OCI-LY3 (cell line): ENCODE measurements around the gene ZNF556.
"Not testable (repeated sequence)": the region's sequence is repeated elsewhere in the genome, so short reads cannot be mapped to it uniquely, and the experiment has no call there.

Experiments
- H2AFZ ChIP-seq: fragments of 200-600, 300-600 bp; shearing (Covaris generic); 2 replicates; pipeline ENCODE4 v1.6.0; 2014; ENCODE audit warnings: antibody characterized with exemption, low read depth, low read length
- H3K27ac ChIP-seq: fragments of 200-600, 300-600 bp; sonication (generic); 2 replicates; pipeline ENCODE4 v1.5.1; 2014; ENCODE audit warnings: mild to moderate bottlenecking, low read length, moderate library complexity, mixed read lengths
- H3K27me3 ChIP-seq: fragments of 200-600, 300-600 bp; sonication (generic); 2 replicates; pipeline ENCODE4 v1.6.1; 2014; ENCODE audit warnings: low read depth, low read length, mixed read lengths
- H3K36me3 ChIP-seq: fragments of 200-600, 300-600 bp; sonication (generic); replicated peaks from 2 replicates; pipeline ENCODE3; 2014; ENCODE audit warnings: low read depth, low read length, mixed read lengths
- H3K4me1 ChIP-seq: fragments of 300-600, 200-600 bp; sonication (generic); 2 replicates; pipeline ENCODE4 v1.6.1; 2014; ENCODE audit warnings: low read length, mixed read lengths
- H3K4me2 ChIP-seq: fragments of 200-600, 300-600 bp; sonication (generic); 2 replicates; pipeline ENCODE4 v1.6.1; 2014; ENCODE audit warnings: low read length, mixed read lengths
- H3K4me3 ChIP-seq: fragments of 300-600, 200-600 bp; sonication (generic); 2 replicates; pipeline ENCODE4 v1.5.1; 2014; ENCODE audit warnings: antibody characterized with exemption, mild to moderate bottlenecking, low read length, moderate library complexity
- H3K79me2 ChIP-seq: fragments of 300-600, 200-600 bp; shearing (Covaris generic); 2 replicates; pipeline ENCODE4 v1.6.1; 2014; ENCODE audit warnings: mild to moderate bottlenecking, low read length, mixed read lengths
- H3K9ac ChIP-seq: fragments of 300-600, 200-600 bp; shearing (Covaris generic); 2 replicates; pipeline ENCODE4 v1.6.0; 2014; ENCODE audit warnings: mild to moderate bottlenecking, low read length, moderate library complexity
- H3K9me3 ChIP-seq: fragments of 200-600, 300-600 bp; shearing (Covaris generic); 2 replicates; pipeline ENCODE4 v1.6.1; 2014; ENCODE audit warnings: low read length, mixed read lengths; ENCODE audit not compliant: insufficient read depth
- H4K20me1 ChIP-seq: fragments of 200-600, 300-600 bp; sonication (generic); 2 replicates; pipeline ENCODE4 v1.6.1; 2016; ENCODE audit warnings: low read length, mixed read lengths; ENCODE audit not compliant: insufficient read depth
- CTCF ChIP-seq: fragments of 200-600, 300-600 bp; sonication (generic); IDR thresholded peaks from 2 replicates; pipeline ENCODE4 v1.5.1; 2014; ENCODE audit warnings: antibody characterized with exemption, low read length, low read depth
- EZH2phosphoT487 ChIP-seq: fragments of 200-600 bp; shearing (Covaris generic); IDR thresholded peaks from 2 replicates; pipeline ENCODE4 v1.6.1; 2018; ENCODE audit warnings: antibody characterized with exemption, mixed run types, low read depth

The ZNF556 gene

GRCh38 chr19:2865334-2866100 lies 1.6 kb upstream of the ZNF556 start:
- H3K9me3 ChIP-seq = no peaks in the 10 kb centered on the region
- no peak overlapping the region for H3K9ac ChIP-seq
- no peaks in the 10 kb centered on the region for H3K36me3 ChIP-seq
- H3K27me3 ChIP-seq = no peaks in the 10 kb centered on the region
- H3K4me2 ChIP-seq = no peak overlapping the region
- no peaks in the 10 kb centered on the region for H3K4me1 ChIP-seq
- H3K27ac ChIP-seq = no peak overlapping the region
- no peak overlapping the region for H2AFZ ChIP-seq
- no peak for TF ChIP-seq EZH2phosphoT487
- no peak for TF ChIP-seq CTCF
- no peaks in the 10 kb centered on the region for H3K79me2 ChIP-seq
- H4K20me1 ChIP-seq = no peaks in the 10 kb centered on the region
- H3K4me3 ChIP-seq = no peak overlapping the region

- H3K4me1 ChIP-seq = no peaks in the 10 kb centered on the region
- no peaks in the 10 kb centered on the region for H4K20me1 ChIP-seq
- no peak overlapping the region for H3K4me2 ChIP-seq
- H2AFZ ChIP-seq = no peak overlapping the region
- H3K36me3 ChIP-seq = no peaks in the 10 kb centered on the region
- no peak overlapping the region for H3K9ac ChIP-seq
- no peaks in the 10 kb centered on the region for H3K79me2 ChIP-seq
- no peak overlapping the region for H3K4me3 ChIP-seq
- H3K27ac ChIP-seq = no peak overlapping the region
- TF ChIP-seq CTCF = no peak
- no peak for TF ChIP-seq EZH2phosphoT487
- no peaks in the 10 kb centered on the region for H3K9me3 ChIP-seq
- no peaks in the 10 kb centered on the region for H3K27me3 ChIP-seq
Measured at GRCh38 chr19:2866495-2867024, 575 bp upstream of the ZNF556 start.

- no peak for TF ChIP-seq EZH2phosphoT487
- TF ChIP-seq CTCF = no peak
- Histone ChIP-seq H3K36me3 (no peaks in the 10 kb centered on the region), H3K4me1 (no peaks in the 10 kb centered on the region), H3K4me2 (no peak overlapping the region), H4K20me1 (no peaks in the 10 kb centered on the region), H3K79me2 (no peaks in the 10 kb centered on the region), H3K27me3 (no peaks in the 10 kb centered on the region), H2AFZ (no peak overlapping the region), H3K4me3 (no peak overlapping the region), H3K9ac (no peak overlapping the region), H3K9me3 (no peaks in the 10 kb centered on the region), H3K27ac (no peak overlapping the region)
Measured at GRCh38 chr19:2869618-2870017, 2.5 kb downstream of the ZNF556 start.

- H3K27me3 ChIP-seq, H3K4me3 ChIP-seq, H4K20me1 ChIP-seq, H3K79me2 ChIP-seq, H3K36me3 ChIP-seq, H3K27ac ChIP-seq, H3K4me1 ChIP-seq, H3K9ac ChIP-seq, H3K9me3 ChIP-seq, H2AFZ ChIP-seq: not testable (repeated sequence)
- H3K4me2 ChIP-seq = peak overlapping the region; percentile 28; the same call in 1 of the 2 replicates
Measured at GRCh38 chr19:2872175-2872574, 5.0 kb downstream of the ZNF556 start.
